ENCODE measurements around the gene SRC. TPM values are rescaled to one million over a fixed set of nuclear protein-coding genes. Genes with fewer than 3 reads are reported as not detected.

The SRC gene
- total RNA-seq, 1 experiment from 2014 or later = 55.6 TPM

DNA sequence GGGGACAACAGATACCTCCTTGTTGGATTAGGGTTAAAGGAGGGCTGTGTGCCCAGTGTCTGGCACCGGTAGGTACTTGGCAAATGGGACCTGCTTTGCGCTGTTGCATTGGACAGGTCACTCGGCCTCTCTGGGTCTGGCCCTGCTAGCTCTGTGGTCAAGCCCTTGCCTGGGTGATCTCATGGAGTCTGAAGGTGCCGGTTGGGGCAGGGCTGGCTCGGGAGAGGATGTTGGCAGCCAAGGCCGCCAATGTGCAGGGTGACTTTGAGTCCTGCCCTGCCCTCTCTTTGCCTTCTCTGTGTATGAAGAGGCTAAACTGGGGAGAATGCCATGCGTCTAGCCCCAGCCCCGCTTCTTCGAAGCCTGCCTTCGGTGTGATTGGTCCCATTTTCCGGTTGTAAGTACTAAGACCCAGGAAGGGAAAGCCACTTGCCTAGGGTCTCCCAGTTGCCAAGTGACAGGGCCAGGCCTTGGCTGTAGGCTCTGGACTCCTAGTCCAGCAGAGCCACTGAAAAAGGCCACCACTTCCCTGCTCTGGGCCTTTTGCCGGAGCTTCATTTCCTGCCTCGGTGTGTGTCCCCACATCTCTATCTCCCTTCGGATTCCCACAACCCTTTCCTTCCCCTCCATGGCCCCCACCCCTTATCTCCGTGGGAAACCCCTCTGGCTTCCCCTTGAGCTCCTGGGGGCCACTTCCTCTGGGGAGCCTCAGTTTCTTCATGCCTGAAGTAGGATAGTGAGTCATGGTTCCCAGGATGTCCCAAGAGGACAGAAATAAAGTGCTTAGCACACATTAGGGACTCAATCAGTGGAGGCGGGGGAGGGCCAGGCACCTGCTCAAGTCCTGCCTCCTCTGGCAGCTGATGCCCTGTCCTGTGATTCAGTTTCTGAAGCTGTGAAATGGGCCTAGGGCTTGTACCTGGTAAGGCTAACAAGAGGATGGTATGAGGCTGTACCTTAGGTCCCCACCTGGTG is 3.9 kb downstream of the SRC start:
- H3K27ac ChIP-seq (ENCODE audit: low read length) = no peak overlapping the region
- no peak overlapping the region for H3K9ac ChIP-seq (ENCODE audit: low read length)
- peaks cover 93% of the 10 kb centered on the region for H3K79me2 ChIP-seq (ENCODE audit: low read length)
- peaks cover 30% of the 10 kb centered on the region for H4K20me1 ChIP-seq (ENCODE audit: low read length)
- DNase-seq (no peak), ATAC-seq (peak; percentile 4; the same call in 1 of the 2 replicates)
- H3F3A ChIP-seq (ENCODE audit: low read length, unreplicated experiment) = no peaks in the 10 kb centered on the region
- H3K9me2 ChIP-seq (replicated peaks; ENCODE audit: low read length) = no peaks in the 10 kb centered on the region
- intact Hi-C loops (cut with micrococcal nuclease) = loop anchor here (5.0 kb wide), 2 partner anchors 32 to 53 kb away; no protein-coding TSS in a partner anchor
- ChIA-PET CTCF (no interaction called here), POLR2A (ENCODE audit: unreplicated experiment) (no interaction called here)
- no peak for TF ChIP-seq EZH2 (IDR thresholded peaks at IDR 0.05; ENCODE audit: low read length, unreplicated experiment)
- BruUV-seq (replicated peaks) = no TSS peak
- no peaks in the 10 kb centered on the region for H3K9me3 ChIP-seq (ENCODE audit: low read length)
- H3K27me3 ChIP-seq (ENCODE audit: low read length) = no peaks in the 10 kb centered on the region
- H3K4me2 ChIP-seq (ENCODE audit: low read length) = no peak overlapping the region
- no peak overlapping the region for H3K4me3 ChIP-seq (ENCODE audit: low read length)
- peaks cover 18% of the 10 kb centered on the region for H3K4me1 ChIP-seq (ENCODE audit: insufficient read depth, low read length)
- H2AFZ ChIP-seq (ENCODE audit: low read length) = no peak overlapping the region
- H3K36me3 ChIP-seq (ENCODE audit: low read depth, low read length) = peaks cover 8% of the 10 kb centered on the region; the same call in 1 of the 2 replicates

- Histone ChIP-seq H3K79me2 (ENCODE audit: low read length) (peaks cover 96% of the 10 kb centered on the region), H3K36me3 (ENCODE audit: low read depth, low read length) (peaks cover 8% of the 10 kb centered on the region; the same call in 1 of the 2 replicates), H3K27me3 (ENCODE audit: low read length) (no peaks in the 10 kb centered on the region), H3F3A (ENCODE audit: low read length, unreplicated experiment) (no peaks in the 10 kb centered on the region), H3K27ac (ENCODE audit: low read length) (no peak overlapping the region), H3K4me3 (ENCODE audit: low read length) (no peak overlapping the region), H3K9me2 (replicated peaks; ENCODE audit: low read length) (no peaks in the 10 kb centered on the region), H2AFZ (ENCODE audit: low read length) (no peak overlapping the region), H4K20me1 (ENCODE audit: low read length) (peaks cover 37% of the 10 kb centered on the region), H3K9me3 (ENCODE audit: low read length) (no peaks in the 10 kb centered on the region), H3K4me1 (ENCODE audit: insufficient read depth, low read length) (peaks cover 15% of the 10 kb centered on the region), H3K4me2 (ENCODE audit: low read length) (no peak overlapping the region), H3K9ac (ENCODE audit: low read length) (no peak overlapping the region)
- CTCF ChIA-PET = no interaction called here
- intact Hi-C loops (cut with micrococcal nuclease) = no loop called here
- TF ChIP-seq EZH2phosphoT487 (IDR thresholded peaks at IDR 0.05; ENCODE audit: borderline replicate concordance, low read length) = no peak
- no peak for TF ChIP-seq EZH2 (IDR thresholded peaks at IDR 0.05; ENCODE audit: low read length, unreplicated experiment)
- TF ChIP-seq CTCF (conservative IDR thresholded peaks at IDR 0.05; ENCODE audit: low read depth, low read length) = no peak
- BruUV-seq (replicated peaks) = no TSS peak
- ATAC-seq = no peak
- POLR2A ChIA-PET (ENCODE audit: unreplicated experiment) = no interaction called here
- no peak for DNase-seq
Measured at GRCh38 chr20:37350649-37351574, 5.0 kb downstream of the SRC start.

Data from PC-3 (cell line).